Ascending aorta (tissue), 2 donors: Measurements from ENCODE around the gene JUND. TPM values are rescaled to one million over a fixed set of nuclear protein-coding genes. Genes with fewer than 3 reads are reported as not detected.

Source experiments
- DNase-seq, 2 donors: peaks; one replicate each; pipeline ENCODE4 v3.0.0-alpha.2; 2019; ENCODE audit warnings: low spot score in 2 of 2
- H3K27ac ChIP-seq, 2 donors: fragments of 200-600 bp; sonication (generic); one replicate each; pipeline ENCODE4 v1.5.1; 2016 to 2017; ENCODE audit warnings: mild to moderate bottlenecking in 1 of 2
- H3K27me3 ChIP-seq: fragments of 200-600 bp; sonication (generic); one replicate; pipeline ENCODE4 v1.5.1; 2017
- H3K36me3 ChIP-seq, 2 donors: fragments of 200-600 bp; sonication (generic); one replicate each; pipeline ENCODE4 v1.5.1; 2016
- H3K4me1 ChIP-seq, 2 donors: fragments of 200-600 bp; sonication (generic); one replicate each; pipeline ENCODE4 v1.5.1; 2016 to 2017; ENCODE audit warnings: mild to moderate bottlenecking in 1 of 2
- H3K4me3 ChIP-seq, 2 donors: fragments of 200-600 bp; sonication (generic); one replicate each; pipeline ENCODE4 v1.5.1; 2016 to 2017; ENCODE audit warnings: mild to moderate bottlenecking in 1 of 2
- H3K9me3 ChIP-seq, 2 donors: fragments of 200-600 bp; sonication (generic); one replicate each; pipeline ENCODE4 v1.5.1; 2016
- CTCF ChIP-seq, 3 experiments: fragments of 200-600 bp in 2 of 3; fragments of 450-650 bp in 1 of 3; sonication (generic) in 2 of 3; IDR thresholded peaks; one replicate each; pipeline ENCODE4 v1.5.1; 2016 to 2019; ENCODE audit warnings: antibody characterized with exemption in 3 of 3, mild to moderate bottlenecking in 1 of 3, moderate library complexity in 1 of 3
- intact Hi-C: fragments of 100-400 bp; cut with DNase I; formaldehyde crosslinking; loops from one replicate; pipeline ENCODE4 v1.15.1; 2023
- total RNA-seq: library from RNA; depleted of rRNA; stranded (reverse); fragments of >200 nt; gene quantifications from one replicate; pipeline ENCODE4 v1.1.0, GENCODE V29; 2016

JUND gene
- total RNA-seq, 1 donor from 2014 or later, result 3,570 TPM

GRCh38 chr19:18254546-18255503 is 26.6 kb downstream of the JUND start:
- intact Hi-C loops, result loop anchor here (5.0 to 10.0 kb wide), 2 partner anchors 93 to 140 kb away; no protein-coding TSS in a partner anchor
- H3K4me3 ChIP-seq, result no peak overlapping the region

GRCh38 chr19:18253716-18254115 is 27.7 kb downstream of the JUND start:
- Histone ChIP-seq H3K4me3 (no peak overlapping the region), H3K36me3 (peaks cover 0 to 14% of the 10 kb centered on the region in 2 donors), H3K4me1 (no peaks in the 10 kb centered on the region), H3K27me3 (no peaks in the 10 kb centered on the region), H3K27ac (no peak overlapping the region), H3K9me3 (no peaks in the 10 kb centered on the region)
- TF ChIP-seq CTCF (IDR thresholded peaks at IDR 0.05), result no peak
- intact Hi-C loops, result loop anchor here (5.0 to 10.0 kb wide), 2 partner anchors 91 to 139 kb away; no protein-coding TSS in a partner anchor
- DNase-seq, result no peak

More at GRCh38 chr19:18254546-18255503, 26.6 kb downstream of the JUND start:
- Histone ChIP-seq H3K36me3 (peaks cover 0 to 14% of the 10 kb centered on the region in 2 donors), H3K4me1 (no peaks in the 10 kb centered on the region), H3K27ac (no peak overlapping the region), H3K27me3 (no peaks in the 10 kb centered on the region), H3K9me3 (no peaks in the 10 kb centered on the region)
- TF ChIP-seq CTCF (IDR thresholded peaks at IDR 0.05), result no peak
- DNase-seq, result no peak

GRCh38 chr19:18253130-18253529 is 28.3 kb downstream of the JUND start:
- H3K27ac ChIP-seq, result no peak overlapping the region
- no peak for DNase-seq
- intact Hi-C loops, result loop anchor here (5.0 to 10.0 kb wide), 2 partner anchors 91 to 138 kb away; no protein-coding TSS in a partner anchor
- TF ChIP-seq CTCF (IDR thresholded peaks at IDR 0.05), result no peak
- no peaks in the 10 kb centered on the region for H3K27me3 ChIP-seq
- no peaks in the 10 kb centered on the region for H3K9me3 ChIP-seq
- no peaks in the 10 kb centered on the region for H3K4me1 ChIP-seq
- H3K4me3 ChIP-seq, result no peak overlapping the region
- peaks cover 0 to 14% of the 10 kb centered on the region in 2 donors for H3K36me3 ChIP-seq

- TF ChIP-seq CTCF (IDR thresholded peaks at IDR 0.05), result no peak
- Histone ChIP-seq H3K4me3 (no peak overlapping the region), H3K36me3 (peaks cover 0 to 7% of the 10 kb centered on the region in 2 donors), H3K4me1 (no peaks in the 10 kb centered on the region), H3K9me3 (no peaks in the 10 kb centered on the region), H3K27me3 (no peaks in the 10 kb centered on the region), H3K27ac (no peak overlapping the region)
- intact Hi-C loops, result loop anchor here (5.0 to 10.0 kb wide), 2 partner anchors 90 to 138 kb away; no protein-coding TSS in a partner anchor
- DNase-seq, result no peak
Observed at GRCh38 chr19:18252370-18252717, 29.1 kb downstream of the JUND start.

GRCh38 chr19:18251587-18252369 is 29.6 kb downstream of the JUND start:
- DNase-seq, result peak in 1 of 2 donors; percentile 82
- Histone ChIP-seq H3K36me3 (peaks cover 0 to 2% of the 10 kb centered on the region in 2 donors), H3K4me1 (no peaks in the 10 kb centered on the region), H3K4me3 (no peak overlapping the region), H3K9me3 (no peaks in the 10 kb centered on the region), H3K27me3 (no peaks in the 10 kb centered on the region), H3K27ac (no peak overlapping the region)
- TF ChIP-seq CTCF (IDR thresholded peaks at IDR 0.05), result peak; percentile 96 to 98 (median 96)
- intact Hi-C loops, result loop anchor here (1.0 to 10.0 kb wide), 4 partner anchors 43 to 137 kb away; no protein-coding TSS in a partner anchor
